H1 (cell line): ENCODE results near the gene WDR33. TPM values are rescaled to one million over a fixed set of nuclear protein-coding genes. Genes with fewer than 3 reads are reported as not detected.

ENCODE experiments used
- RBBP5 ChIP-seq: IDR thresholded peaks from 2 replicates; pipeline ENCODE4 v1.7.1; 2012; ENCODE audit warnings: low read depth, mild to moderate bottlenecking, inconsistent platforms, low read length, moderate library complexity, borderline replicate concordance
- YY1 ChIP-seq: IDR thresholded peaks from 2 replicates; pipeline ENCODE4 v1.6.1; 2011; ENCODE audit warnings: low read depth, mild to moderate bottlenecking, low read length
- polyA plus RNA-seq, 7 experiments: library from polyadenylated mRNA; depleted of rRNA in 3 of 7; stranded (reverse) in 5 of 7; unstranded in 2 of 7; fragments of >200 nt in 5 of 7; fragments of 200-250 nt in 2 of 7; gene quantifications; 1 replicate in 5 of 7; 2 replicates in 1 of 7; 4 replicates in 1 of 7; pipeline versions ENCODE4 v1.2.1 to v1.2.3, GENCODE V29; 2011 to 2013; ENCODE audit warnings: missing spikeins in 2 of 7, mixed read lengths in 2 of 7
- total RNA-seq: library from RNA; stranded (reverse); fragmentation: NEBNext Ultra II Directional; extraction: Animal tissue kit (Norgen Biotek cat#: 25700); gene quantifications from 2 replicates; pipeline ENCODE4 v1.2.1, GENCODE V29; 2021
- TF ChIP-seq, protein P1 (sequence below), 3 experiments: IDR thresholded peaks; 1 replicate in 2 of 3; 2 replicates in 1 of 3; pipeline versions ENCODE4 v1.5.1 to v1.6.1; 2011; ENCODE audit warnings: low read length in 3 of 3, mild to moderate bottlenecking in 3 of 3, inconsistent platforms in 2 of 3, low read depth in 1 of 3, moderate library complexity in 1 of 3; ENCODE audit not compliant: insufficient read depth in 1 of 3; ENCODE audit errors: control extremely low read depth in 1 of 3

WDR33 gene
- total and polyA plus RNA-seq, 2 of the 8 experiments (the other 6 are each of a cell fraction or from before 2014, with no cell fraction given): 18.1 to 82.7 TPM

- no peak for TF ChIP-seq RBBP5
- no peak for TF ChIP-seq YY1
- TF ChIP-seq, protein P1, sequence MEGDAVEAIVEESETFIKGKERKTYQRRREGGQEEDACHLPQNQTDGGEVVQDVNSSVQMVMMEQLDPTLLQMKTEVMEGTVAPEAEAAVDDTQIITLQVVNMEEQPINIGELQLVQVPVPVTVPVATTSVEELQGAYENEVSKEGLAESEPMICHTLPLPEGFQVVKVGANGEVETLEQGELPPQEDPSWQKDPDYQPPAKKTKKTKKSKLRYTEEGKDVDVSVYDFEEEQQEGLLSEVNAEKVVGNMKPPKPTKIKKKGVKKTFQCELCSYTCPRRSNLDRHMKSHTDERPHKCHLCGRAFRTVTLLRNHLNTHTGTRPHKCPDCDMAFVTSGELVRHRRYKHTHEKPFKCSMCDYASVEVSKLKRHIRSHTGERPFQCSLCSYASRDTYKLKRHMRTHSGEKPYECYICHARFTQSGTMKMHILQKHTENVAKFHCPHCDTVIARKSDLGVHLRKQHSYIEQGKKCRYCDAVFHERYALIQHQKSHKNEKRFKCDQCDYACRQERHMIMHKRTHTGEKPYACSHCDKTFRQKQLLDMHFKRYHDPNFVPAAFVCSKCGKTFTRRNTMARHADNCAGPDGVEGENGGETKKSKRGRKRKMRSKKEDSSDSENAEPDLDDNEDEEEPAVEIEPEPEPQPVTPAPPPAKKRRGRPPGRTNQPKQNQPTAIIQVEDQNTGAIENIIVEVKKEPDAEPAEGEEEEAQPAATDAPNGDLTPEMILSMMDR (IDR thresholded peaks at IDR 0.05; ENCODE audit: control extremely low read depth in 1 of 3, insufficient read depth in 1 of 3, low read depth in 1 of 3, low read length in 3 of 3): no peak
Observed at GRCh38 chr2:127670055-127670956, 140.7 kb downstream of the WDR33 start (continued).
